22Rv1 (cell line): ENCODE measurements around the gene TNS1.

Experiments
- ZFX ChIP-seq: fragments of 450-650 bp; IDR thresholded peaks from 2 replicates; pipeline ENCODE4 v1.6.1; 2017; ENCODE audit warnings: antibody characterized with exemption, borderline replicate concordance
- TF ChIP-seq, protein P1 (sequence below): fragments of 450-650 bp; IDR thresholded peaks from 2 replicates; pipeline ENCODE4 v1.5.1; 2017; ENCODE audit warnings: mild to moderate bottlenecking

DNA sequence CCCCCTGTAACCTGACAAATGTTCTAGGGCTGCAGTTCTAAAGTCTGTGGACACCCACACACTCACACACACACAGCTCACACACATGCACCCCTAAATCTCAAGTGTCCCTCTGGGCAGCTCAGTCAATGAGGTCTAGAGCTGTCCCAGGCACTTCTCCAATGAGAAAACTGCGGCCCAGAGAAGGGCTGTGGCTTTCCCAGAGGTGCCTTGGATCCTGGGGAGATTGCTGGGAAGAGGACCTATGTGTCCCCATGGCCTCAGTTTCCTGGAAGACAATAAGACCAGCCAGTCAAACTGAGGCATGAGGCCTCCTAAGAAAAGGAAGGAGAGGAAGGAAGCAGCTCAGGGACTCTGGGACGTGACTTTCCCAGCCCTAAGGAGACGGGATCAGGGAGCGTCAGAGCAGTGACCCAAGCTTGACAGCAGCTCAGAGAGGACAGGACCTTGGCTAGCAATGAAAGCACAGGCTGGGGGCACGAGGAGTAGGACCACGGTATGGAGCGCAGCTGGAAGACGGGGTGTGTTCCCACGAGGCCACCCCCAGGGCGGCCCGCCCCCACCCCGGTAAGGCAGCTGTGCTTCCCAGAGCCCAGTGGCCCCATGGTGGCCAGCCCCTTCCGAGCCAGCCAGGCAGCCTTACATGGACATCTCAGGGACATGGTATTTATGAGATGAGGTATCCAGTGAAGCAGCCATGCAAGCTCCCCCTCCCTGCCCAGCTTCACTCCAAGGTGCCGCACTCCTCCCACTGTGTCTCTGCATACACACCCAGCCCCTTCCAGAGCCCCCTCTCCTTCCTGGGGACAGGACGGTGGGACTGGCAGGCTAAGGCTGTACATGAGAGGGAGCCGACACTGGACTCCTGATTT, 46.0 kb downstream of the TNS1 start:
- TF ChIP-seq, protein P1, sequence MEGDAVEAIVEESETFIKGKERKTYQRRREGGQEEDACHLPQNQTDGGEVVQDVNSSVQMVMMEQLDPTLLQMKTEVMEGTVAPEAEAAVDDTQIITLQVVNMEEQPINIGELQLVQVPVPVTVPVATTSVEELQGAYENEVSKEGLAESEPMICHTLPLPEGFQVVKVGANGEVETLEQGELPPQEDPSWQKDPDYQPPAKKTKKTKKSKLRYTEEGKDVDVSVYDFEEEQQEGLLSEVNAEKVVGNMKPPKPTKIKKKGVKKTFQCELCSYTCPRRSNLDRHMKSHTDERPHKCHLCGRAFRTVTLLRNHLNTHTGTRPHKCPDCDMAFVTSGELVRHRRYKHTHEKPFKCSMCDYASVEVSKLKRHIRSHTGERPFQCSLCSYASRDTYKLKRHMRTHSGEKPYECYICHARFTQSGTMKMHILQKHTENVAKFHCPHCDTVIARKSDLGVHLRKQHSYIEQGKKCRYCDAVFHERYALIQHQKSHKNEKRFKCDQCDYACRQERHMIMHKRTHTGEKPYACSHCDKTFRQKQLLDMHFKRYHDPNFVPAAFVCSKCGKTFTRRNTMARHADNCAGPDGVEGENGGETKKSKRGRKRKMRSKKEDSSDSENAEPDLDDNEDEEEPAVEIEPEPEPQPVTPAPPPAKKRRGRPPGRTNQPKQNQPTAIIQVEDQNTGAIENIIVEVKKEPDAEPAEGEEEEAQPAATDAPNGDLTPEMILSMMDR, result no peak
- no peak for TF ChIP-seq ZFX
